GM12873 (cell line): Measurements from ENCODE around the gene ACACA.

Source experiments
- CTCF ChIP-seq: IDR thresholded peaks from 2 replicates; pipeline ENCODE4 v1.5.1; 2012; ENCODE audit warnings: low read depth, mild to moderate bottlenecking, moderate library complexity, low read length, control low read depth; ENCODE audit not compliant: insufficient read depth; ENCODE audit errors: missing control alignments

Gene ACACA

GRCh38 chr17:37309051-37309450 lies 97.6 kb downstream of the ACACA start:
- TF ChIP-seq CTCF, result no peak

- TF ChIP-seq CTCF, result no peak
Measured at GRCh38 chr17:37305406-37305905, 101.2 kb downstream of the ACACA start.

- TF ChIP-seq CTCF, result no peak
Measured at GRCh38 chr17:37301288-37301687, 105.3 kb downstream of the ACACA start.

- TF ChIP-seq CTCF, result no peak
Measured at GRCh38 chr17:37300683-37301082, 106.0 kb downstream of the ACACA start.

- no peak for TF ChIP-seq CTCF
Measured at GRCh38 chr17:37299257-37299980, 107.2 kb downstream of the ACACA start.

- TF ChIP-seq CTCF, result no peak
Measured at GRCh38 chr17:37295888-37296287, 110.7 kb downstream of the ACACA start.

- TF ChIP-seq CTCF, result no peak
Measured at GRCh38 chr17:37294888-37295287, 111.7 kb downstream of the ACACA start.
